ENCODE data around the gene MYO7B.

Gene MYO7B

DNA sequence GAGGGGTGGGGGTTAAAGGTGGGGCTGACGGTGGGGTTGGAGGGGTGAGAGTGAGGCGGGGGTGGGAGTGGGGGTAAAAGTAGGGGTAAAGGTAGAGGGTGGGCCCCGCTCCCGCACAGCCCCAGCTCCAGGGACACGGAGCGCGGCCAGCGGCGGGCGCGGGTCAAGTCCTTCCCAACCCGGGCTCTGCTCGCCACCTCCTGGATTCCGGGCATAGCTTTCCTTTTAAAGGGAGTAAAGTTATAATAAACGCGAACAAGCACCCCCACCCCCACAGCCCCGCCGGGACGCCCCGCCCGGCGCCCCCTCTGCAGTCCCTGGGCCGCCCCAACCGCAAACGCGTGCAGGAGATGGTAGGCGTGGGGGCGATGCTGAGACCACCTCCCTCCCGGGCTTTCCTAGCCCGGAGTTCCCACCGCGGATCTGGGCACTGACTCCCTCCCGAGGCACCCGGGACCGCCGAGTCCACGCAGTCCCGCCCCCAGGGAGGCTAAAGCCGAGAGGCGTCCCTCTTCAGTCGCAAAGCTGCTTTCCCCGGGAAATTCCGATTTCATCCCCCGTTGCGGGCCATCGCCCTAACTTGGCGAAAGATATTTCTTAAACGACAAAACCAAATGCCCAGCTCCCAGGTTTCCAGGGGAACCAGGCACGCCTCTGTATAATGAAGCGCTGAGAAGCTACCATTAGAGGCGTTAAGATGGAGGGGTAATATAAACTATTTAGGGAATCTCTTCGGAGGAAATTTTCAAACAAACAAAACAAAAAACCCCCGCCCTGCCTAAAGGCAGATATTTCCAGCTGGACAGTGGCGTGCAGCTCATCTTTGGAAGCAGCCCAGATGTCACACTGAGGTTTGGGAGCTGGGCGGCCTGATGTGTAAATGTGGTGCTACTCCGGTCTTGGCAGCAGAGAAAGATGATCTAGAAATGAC is 140.1 kb downstream of the MYO7B start, which contains the start of gene LIMS2:
Gene LIMS2 (minus strand): TSS at position 200 of the 931 bp plus-strand sequence. CDS start 506 bp downstream, outside the sequence.
- no peak for DNase-seq (ENCODE audit: low read depth in 1 of 2, low spot score in 1 of 2)

DNA sequence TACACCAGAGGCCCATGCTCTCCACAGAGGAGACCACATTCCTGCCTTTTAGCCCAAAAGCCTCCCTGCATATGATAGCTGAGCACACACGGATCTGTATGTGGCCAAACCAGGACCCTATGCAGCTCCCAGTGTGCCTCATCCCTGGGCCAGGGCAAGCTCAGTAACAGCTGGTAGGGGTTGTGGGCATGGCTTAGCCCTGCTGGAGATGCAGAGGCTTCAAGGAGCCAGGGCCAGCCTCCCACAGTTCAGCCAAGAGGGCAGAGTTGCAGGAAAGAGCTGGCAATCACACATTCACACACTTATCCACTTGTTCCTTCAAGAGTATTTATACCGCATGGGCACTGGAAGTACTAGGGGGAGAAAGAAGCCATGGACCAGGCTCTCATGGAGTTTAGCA is 141.4 kb downstream of the MYO7B start:
- DNase-seq (ENCODE audit: low read depth in 1 of 2, low spot score in 1 of 2) = no peak

DNA sequence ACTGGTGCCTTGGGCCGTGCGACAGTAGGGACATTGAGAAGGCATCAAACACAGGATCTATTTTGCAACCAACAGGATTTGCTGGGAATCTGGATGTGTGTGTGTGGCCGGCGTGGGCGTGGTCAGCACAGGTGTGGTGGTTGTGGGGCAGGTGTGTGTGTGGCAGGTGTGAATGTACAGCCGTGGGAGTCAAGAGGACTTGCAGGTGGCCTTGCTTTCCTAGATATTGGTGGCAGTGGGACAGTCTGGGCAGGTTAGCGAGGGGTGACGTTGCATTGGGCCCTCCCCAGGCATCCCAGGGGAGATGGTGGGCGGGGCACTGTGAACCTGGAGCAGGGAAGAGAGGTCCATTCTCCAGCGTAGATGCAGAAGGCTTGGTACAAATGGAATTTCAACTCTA is 143.0 kb downstream of the MYO7B start:
- no peak for DNase-seq (ENCODE audit: low read depth in 1 of 2, low spot score in 1 of 2)

DNA sequence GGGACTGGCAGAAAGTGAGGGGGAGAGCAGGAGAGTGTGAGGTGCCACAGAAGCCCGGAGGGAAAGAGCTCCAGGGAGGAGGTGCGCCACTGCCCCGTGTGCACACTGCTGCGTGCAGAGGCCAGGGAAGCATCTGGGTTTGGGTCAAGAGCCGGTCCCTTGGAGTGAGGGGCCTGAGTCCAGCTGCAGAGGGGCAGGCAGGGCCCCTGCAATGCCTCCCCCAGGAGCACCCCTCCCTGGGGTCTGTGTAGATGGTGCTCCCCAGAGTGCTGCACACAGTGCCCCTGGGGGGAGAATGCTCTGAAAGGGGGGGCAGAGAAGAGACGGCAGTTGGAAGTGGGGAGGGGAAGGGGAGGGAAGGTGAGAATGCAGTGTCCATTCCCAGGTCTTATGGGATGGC is 143.5 kb downstream of the MYO7B start:
- DNase-seq (ENCODE audit: low read depth in 1 of 2, low spot score in 1 of 2) = no peak

DNA sequence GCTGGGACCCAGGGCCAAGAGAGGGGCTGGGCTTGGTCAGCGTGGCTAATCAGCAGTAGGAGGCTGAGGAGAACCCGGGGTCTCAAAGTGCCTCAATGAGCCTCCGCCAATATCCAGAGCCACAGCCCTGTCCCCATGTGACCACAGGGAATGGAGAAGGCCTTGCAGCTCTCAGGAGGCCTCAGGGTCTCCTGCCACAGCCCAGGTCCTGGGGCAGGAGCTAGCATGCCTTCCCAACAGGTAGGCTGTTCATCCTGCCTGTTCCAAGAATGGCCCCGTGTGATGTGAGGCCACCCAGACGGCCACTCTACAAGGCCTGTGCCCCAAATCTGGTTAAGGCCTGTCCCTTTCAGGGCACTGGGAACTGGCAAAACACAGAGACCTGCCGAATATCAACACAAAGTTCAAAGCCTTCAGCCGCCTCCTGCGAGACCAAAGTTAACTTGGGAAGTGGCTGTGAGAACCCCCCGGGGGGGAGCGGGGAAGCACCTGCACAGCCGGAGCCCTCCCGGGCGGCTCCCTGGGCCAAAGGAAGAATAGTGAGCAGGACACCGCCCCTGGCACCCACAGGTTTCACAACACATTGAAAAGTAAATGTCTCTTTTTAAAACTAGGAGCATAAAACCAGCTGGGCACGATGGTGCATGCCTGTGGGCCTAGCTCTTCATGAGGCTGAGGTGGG is 144.3 kb downstream of the MYO7B start:
- DNase-seq (ENCODE audit: low read depth in 1 of 2, low spot score in 1 of 2) = no peak

DNA sequence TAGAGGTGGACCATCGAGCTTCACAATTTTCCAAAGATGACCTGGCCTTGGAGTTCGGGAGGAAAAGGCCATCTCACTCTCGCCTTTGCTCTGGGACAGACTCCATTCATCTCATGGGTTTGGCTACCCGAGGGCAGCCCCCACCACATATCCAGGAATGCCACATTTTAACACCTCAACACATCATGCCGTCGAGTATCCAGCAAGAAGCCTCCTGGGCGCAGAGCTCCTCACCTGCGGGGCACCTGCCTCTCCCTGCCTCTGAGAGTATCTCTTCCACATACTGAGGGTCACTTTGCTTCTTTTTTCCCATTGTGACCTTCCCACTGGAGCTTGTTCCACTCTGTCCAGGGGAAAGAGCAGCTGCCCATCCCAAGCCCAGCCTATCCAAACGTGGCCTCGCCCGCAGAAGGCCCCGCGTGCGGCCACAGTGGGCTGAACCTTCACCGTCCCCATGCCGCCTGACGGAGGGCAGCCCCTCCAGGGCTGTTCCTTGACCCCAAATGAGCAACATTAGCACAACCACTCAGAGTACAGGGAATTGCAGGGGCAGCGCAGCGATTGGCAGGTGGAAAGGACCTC is 145.3 kb downstream of the MYO7B start:
- DNase-seq (ENCODE audit: low read depth in 1 of 2, low spot score in 1 of 2) = no peak

DNA sequence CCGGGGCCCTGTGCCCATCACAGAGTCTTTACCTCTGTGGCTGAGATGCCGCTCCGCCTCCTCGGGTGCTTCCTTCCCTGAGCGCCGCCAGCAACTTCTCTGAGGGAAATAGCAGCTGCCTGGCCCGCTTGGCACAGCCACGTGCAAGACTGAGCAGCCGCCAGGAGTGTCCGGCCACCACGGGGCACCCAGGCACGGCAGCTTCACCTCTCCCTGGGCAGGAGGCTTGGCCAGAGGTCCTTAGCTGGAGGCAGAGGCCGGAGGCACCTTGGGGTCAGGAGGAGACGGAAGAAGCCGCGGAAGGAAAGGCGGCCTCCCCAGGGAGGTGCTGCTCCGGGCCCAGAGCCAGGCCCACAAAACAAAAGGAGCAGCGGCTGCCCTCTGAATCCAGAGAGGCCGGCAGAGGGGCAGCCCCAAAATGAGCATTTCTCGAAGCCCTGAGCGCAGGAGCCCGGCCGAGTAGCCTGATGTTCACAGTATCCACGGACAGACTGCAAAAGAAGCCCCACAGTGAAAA is 145.9 kb downstream of the MYO7B start:
- no peak for DNase-seq (ENCODE audit: low read depth in 1 of 2, low spot score in 1 of 2)

DNA sequence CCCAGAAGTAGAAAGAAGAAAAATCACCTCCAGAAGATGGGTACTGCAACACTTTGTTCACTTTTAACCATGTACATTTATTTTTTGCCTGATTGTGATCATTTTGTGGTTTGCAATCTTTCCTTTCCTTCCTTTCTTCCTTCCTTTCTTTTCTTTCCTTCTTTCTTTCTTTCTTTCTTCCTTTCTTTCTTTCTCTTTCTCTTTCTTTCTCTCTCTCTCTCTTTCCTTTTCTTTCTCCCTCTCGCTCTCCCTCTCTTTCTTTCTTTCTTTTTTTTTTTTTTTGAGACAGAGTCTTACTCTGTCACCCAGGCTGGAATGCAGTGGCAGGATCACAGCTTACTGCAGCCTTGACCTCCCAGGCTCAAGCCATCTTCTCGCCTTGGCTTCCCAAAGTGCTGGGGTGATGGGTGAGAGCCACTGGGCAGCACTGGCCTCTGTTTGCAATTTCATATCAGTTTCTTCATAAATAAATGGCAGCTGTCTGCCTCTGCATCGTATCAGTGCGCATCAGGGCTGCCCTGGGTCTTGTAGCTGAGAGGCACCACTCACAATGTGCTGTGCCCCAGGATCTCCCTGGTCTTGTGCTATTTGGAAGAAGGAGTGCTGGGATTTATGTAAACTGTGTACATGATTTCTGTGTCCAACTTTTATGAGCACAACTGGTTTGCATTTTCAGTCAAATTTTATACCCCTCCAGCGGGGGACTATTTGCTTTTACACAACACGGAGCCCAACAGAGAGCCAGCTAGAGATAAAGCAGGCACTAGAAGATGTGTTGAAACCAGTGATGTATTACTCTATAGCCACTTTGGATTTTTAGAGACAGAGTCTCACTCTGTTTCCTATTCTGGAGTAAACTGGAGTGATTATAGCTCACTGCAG is 146.7 kb downstream of the MYO7B start:
- DNase-seq (ENCODE audit: low read depth in 1 of 2, low spot score in 1 of 2) = no peak

DNA sequence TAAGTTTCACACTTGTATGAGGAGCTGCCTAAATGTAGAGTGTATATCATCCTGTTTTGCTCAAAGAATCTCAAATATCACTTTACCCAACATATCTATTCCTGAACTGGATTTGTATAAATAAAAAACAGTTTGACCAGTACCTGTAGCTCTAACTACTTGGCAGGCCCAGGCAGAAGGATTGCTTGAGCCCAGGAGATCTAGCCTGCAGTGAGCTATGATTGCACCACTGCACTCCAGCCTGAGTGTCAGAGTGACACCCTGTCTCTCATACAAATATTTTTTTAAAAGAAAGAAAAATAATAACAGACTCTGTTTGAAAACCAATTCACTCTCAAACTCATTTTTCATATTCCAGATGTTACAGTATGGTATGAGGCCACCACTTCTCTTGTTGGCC is 147.6 kb downstream of the MYO7B start:
- DNase-seq (ENCODE audit: low read depth in 1 of 2, low spot score in 1 of 2) = no peak

DNA sequence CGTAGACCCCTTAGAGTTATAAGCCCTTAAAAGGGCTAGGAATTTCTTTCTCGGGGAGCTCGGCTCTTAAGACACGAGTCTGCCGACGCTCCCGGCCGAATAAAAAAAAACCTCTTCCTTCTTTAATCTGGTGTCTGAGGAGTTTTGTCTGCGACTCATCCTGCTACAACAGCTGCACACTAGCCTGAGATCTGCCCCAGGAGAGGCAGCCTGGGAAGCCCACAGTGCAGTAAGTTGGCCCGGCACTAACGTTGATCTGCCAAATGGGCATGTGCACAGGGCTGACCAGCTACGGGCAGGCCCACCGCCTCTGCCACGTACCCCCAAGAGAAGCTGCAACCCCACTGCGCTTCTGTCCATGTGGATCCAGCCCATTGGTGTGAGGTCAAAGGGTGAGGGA is 148.3 kb downstream of the MYO7B start:
- no peak for DNase-seq (ENCODE audit: low read depth in 1 of 2, low spot score in 1 of 2)

DNA sequence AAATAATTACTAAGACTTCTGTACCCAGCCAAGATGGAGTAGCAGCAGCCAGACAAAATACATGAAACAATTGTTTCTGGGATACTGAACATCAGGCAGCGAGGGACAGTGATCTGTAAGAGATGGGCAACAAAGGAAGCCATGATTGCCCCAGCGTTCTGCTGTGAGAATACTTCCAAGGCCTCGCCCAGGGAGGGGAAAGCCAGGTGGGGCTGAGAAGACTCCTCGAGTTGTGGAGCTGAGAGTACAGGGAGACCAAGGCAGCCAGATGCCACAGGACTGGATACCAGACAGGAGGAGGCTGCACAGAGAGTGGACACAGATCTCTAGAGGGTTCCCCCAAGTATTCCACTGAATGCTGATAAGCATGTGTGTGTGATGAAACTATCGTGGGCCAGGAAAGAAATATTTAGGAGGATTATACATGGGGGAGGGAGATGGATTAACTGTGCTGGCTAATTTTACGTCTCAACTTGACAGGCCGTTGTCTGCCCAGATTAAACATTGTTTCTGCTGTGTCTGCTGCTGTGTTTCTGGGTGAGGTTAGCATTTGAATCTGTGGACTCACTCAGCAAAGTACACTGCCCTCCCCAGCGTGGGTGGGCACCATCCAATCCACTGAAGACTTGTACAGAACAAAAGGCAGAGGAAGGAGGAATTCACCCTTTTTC is 150.1 kb downstream of the MYO7B start:
- DNase-seq (ENCODE audit: low read depth in 1 of 2, low spot score in 1 of 2) = no peak

All from activated T-helper 1 cell treated with anti-CD3 and anti-CD28 coated beads, Interleukin-2, amount 50 U/mL, for 16 hours (primary cell).